GM19099 (cell line): ENCODE measurements around the gene L3MBTL1.

ENCODE experiments used
- POLR2A ChIP-seq: IDR thresholded peaks from 3 replicates; pipeline ENCODE4 v1.6.1; 2011; ENCODE audit warnings: low read depth; ENCODE audit not compliant: insufficient read length; ENCODE audit errors: extremely low read depth

Gene L3MBTL1

GRCh38 chr20:43563991-43564390, 56.5 kb downstream of the L3MBTL1 start:
- no peak for TF ChIP-seq POLR2A

GRCh38 chr20:43564455-43564854, 57.0 kb downstream of the L3MBTL1 start:
- TF ChIP-seq POLR2A: no peak

- TF ChIP-seq POLR2A: no peak
Measured at GRCh38 chr20:43564993-43565757, 57.7 kb downstream of the L3MBTL1 start.

GRCh38 chr20:43565758-43566104, 58.2 kb downstream of the L3MBTL1 start:
- no peak for TF ChIP-seq POLR2A

GRCh38 chr20:43567477-43567876, 60.0 kb downstream of the L3MBTL1 start:
- TF ChIP-seq POLR2A: no peak

- TF ChIP-seq POLR2A: no peak
Measured at GRCh38 chr20:43568706-43569105, 61.2 kb downstream of the L3MBTL1 start.

- no peak for TF ChIP-seq POLR2A
Measured at GRCh38 chr20:43569282-43569681, 61.8 kb downstream of the L3MBTL1 start.

GRCh38 chr20:43570496-43570895, 63.0 kb downstream of the L3MBTL1 start:
- no peak for TF ChIP-seq POLR2A

GRCh38 chr20:43571310-43571709, 63.8 kb downstream of the L3MBTL1 start:
- TF ChIP-seq POLR2A: no peak

- TF ChIP-seq POLR2A: no peak
Measured at GRCh38 chr20:43571771-43572170, 64.3 kb downstream of the L3MBTL1 start.

GRCh38 chr20:43572891-43573290, 65.4 kb downstream of the L3MBTL1 start:
- TF ChIP-seq POLR2A: no peak

GRCh38 chr20:43576108-43576507, 68.6 kb downstream of the L3MBTL1 start:
- TF ChIP-seq POLR2A: no peak

- TF ChIP-seq POLR2A: no peak
Measured at GRCh38 chr20:43579861-43580793, 72.6 kb downstream of the L3MBTL1 start.

- no peak for TF ChIP-seq POLR2A
Measured at GRCh38 chr20:43583133-43583864, 75.8 kb downstream of the L3MBTL1 start.

- no peak for TF ChIP-seq POLR2A
Measured at GRCh38 chr20:43583982-43584432, 76.5 kb downstream of the L3MBTL1 start.

- TF ChIP-seq POLR2A: no peak
Measured at GRCh38 chr20:43584448-43585136, 77.1 kb downstream of the L3MBTL1 start.
